Coronary artery (tissue), 2 donors: Measurements from ENCODE around the gene LHPP.

Experiments
- DNase-seq: peaks from one replicate; pipeline ENCODE4 v3.0.0-alpha.2; 2017; ENCODE audit warnings: low spot score
- H3K27ac ChIP-seq, 2 donors: fragments of 200-600 bp; sonication (generic); one replicate each; pipeline ENCODE4 v1.5.1; 2016 to 2019
- H3K4me3 ChIP-seq: fragments of 200-600 bp; sonication (generic); 2 replicates; pipeline ENCODE4 v1.5.1; 2016; ENCODE audit warnings: mild to moderate bottlenecking, moderate library complexity
- CTCF ChIP-seq: fragments of 200-600 bp; sonication (generic); IDR thresholded peaks from one replicate; pipeline ENCODE4 v1.5.1; 2019; ENCODE audit warnings: antibody characterized with exemption

LHPP gene

GRCh38 chr10:124592736-124593430 lies 131.3 kb downstream of the LHPP start:
- H3K4me3 ChIP-seq: no peak overlapping the region
- DNase-seq: no peak
- no peak for TF ChIP-seq CTCF
- H3K27ac ChIP-seq: no peak overlapping the region

GRCh38 chr10:124593431-124593985 lies 131.9 kb downstream of the LHPP start:
- no peak for DNase-seq
- H3K4me3 ChIP-seq: no peak overlapping the region
- H3K27ac ChIP-seq: no peak overlapping the region
- no peak for TF ChIP-seq CTCF

- DNase-seq: no peak
- H3K4me3 ChIP-seq: no peak overlapping the region
- TF ChIP-seq CTCF: no peak
- H3K27ac ChIP-seq: no peak overlapping the region
These were observed 132.6 kb downstream of the LHPP start for GRCh38 chr10:124594240-124594639.

GRCh38 chr10:124595143-124595883 lies 133.7 kb downstream of the LHPP start:
- Histone ChIP-seq H3K27ac (no peak overlapping the region), H3K4me3 (no peak overlapping the region)
- DNase-seq: no peak
- TF ChIP-seq CTCF: no peak

- no peak overlapping the region for H3K27ac ChIP-seq
- no peak overlapping the region for H3K4me3 ChIP-seq
- no peak for DNase-seq
- no peak for TF ChIP-seq CTCF
These were observed 134.6 kb downstream of the LHPP start for GRCh38 chr10:124596116-124596785.

GRCh38 chr10:124596962-124597845 lies 135.6 kb downstream of the LHPP start:
- H3K4me3 ChIP-seq: no peak overlapping the region
- no peak for DNase-seq
- no peak for TF ChIP-seq CTCF
- no peak overlapping the region for H3K27ac ChIP-seq
